GM20000 (cell line): ENCODE data around the gene DND1.
"Not testable (repeated sequence)": the region's sequence is repeated elsewhere in the genome, so short reads cannot be mapped to it uniquely, and the experiment has no call there.

ENCODE experiments used
- DNase-seq: peaks from one replicate; pipeline ENCODE4 v3.0.0; 2012; ENCODE audit warnings: low spot score
- TF ChIP-seq, protein P1 (sequence below): IDR thresholded peaks from 2 replicates; pipeline ENCODE4 v1.5.1; 2012; ENCODE audit warnings: mild to moderate bottlenecking, control low read depth; ENCODE audit errors: extremely low read depth, missing control alignments

Gene DND1

DNA sequence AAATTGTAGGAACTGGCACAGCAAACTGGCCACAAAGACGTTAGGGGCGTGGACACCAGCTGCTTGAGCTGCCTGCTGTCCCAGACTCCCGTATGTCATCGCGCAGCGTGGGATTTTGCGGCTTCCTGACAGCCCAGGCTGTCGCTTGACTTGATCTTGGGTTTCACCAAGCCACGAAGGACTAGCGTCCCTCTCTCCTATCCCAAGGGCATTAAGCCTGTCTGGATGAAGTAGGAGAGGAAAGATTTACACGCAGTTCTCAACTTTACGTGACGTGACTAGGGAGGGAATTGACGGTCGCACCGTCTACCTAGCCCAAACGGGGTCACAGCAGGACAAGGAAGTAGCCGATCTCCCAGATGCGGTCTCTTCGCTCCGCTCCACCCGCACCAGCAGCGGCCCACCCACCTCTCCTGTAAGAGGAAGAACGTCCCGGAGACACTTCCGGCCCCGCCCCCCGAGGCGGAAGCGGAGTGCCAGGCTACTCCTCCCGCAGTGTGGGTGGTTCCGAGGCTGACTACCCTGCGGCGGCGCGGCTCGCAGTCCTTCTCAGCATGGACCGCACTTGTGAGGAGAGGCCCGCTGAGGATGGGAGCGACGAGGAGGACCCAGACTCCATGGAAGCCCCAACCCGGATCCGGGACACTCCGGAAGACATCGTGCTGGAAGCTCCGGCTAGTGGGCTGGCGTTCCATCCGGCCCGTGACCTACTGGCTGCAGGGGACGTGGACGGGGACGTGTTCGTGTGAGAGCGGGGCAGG lies 8.8 kb downstream of the DND1 start, which contains the start of gene WDR55:
Gene WDR55, plus strand, starts transcription at position 546 of the 761 bp plus-strand sequence. Its CDS starts 9 bp downstream, at position 555.
- peak; percentile 92 for DNase-seq
- TF ChIP-seq, protein P1, sequence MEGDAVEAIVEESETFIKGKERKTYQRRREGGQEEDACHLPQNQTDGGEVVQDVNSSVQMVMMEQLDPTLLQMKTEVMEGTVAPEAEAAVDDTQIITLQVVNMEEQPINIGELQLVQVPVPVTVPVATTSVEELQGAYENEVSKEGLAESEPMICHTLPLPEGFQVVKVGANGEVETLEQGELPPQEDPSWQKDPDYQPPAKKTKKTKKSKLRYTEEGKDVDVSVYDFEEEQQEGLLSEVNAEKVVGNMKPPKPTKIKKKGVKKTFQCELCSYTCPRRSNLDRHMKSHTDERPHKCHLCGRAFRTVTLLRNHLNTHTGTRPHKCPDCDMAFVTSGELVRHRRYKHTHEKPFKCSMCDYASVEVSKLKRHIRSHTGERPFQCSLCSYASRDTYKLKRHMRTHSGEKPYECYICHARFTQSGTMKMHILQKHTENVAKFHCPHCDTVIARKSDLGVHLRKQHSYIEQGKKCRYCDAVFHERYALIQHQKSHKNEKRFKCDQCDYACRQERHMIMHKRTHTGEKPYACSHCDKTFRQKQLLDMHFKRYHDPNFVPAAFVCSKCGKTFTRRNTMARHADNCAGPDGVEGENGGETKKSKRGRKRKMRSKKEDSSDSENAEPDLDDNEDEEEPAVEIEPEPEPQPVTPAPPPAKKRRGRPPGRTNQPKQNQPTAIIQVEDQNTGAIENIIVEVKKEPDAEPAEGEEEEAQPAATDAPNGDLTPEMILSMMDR, result no peak

DNA sequence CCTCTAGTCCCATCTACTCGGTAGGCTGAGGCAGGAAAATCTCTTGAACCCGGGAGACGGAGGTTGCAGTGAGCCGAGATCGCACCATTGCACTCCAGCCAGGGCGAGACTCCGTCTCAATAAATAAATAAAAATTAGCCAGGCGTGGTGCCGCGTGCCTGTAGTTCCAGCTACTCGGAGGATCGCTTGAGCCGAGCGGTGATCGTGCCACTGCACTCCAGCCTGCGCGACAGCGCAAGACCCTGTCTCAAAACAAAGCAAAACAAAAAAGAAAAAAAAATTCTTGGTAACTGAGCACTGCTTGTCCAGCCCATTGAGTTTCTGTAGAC lies 9.4 kb downstream of the DND1 start:
- no peak for DNase-seq
- TF ChIP-seq, protein P1, result no peak

DNA sequence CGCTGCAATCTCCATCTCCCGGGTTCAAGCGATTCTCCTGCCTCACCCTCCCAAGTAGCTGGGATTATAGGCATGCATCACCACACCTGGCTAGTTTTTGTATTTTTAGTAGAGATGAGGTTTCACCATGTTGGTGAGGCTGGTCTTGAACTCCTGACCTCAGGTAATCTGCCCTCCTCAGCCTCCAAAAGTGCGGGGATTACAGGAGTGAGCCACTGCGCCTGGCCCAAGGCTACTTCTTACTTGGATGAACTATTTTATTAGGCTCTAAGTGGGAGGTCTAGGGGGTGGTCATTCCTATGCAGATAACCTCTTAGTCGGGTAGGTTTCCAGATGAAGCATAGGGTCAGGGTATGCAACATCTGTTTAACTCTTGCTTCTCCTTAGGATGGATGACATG lies 13.0 kb downstream of the DND1 start:
- not testable (repeated sequence) for DNase-seq

DNA sequence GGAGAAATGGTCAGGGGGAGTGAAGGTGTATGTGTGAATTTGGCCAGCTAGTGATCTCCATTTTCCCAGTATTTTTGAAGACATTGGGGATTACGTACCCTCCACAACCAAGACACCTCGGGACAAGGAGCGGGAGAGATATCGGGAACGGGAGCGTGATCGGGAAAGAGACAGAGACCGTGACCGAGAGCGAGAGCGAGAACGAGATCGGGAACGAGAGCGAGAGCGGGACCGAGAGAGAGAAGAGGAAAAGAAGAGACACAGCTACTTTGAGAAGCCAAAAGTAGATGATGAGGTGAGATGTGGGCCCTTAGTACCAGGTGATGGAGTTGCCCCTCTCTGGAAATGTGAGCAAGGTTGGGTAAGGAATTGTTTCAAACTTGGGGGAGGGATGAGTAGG lies 14.5 kb downstream of the DND1 start:
- no peak for DNase-seq
- TF ChIP-seq, protein P1, result no peak

DNA sequence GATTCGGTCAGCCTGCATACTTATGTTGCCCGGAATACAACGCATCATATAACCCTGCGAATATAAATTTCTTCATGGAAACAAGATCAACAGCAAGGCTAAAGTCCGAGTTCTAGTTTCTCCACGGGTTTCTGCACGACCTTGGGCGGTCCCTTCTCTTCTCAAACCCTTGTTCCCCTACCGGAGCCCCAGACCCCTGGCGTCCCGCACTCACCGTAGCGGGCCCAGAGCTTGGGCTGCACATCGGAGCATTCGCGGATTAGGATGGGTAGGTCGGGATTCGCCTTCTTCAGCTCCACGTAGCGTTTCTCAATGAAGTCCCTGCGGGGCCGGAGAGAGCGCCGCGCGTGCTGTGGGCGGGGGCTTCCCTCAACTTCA lies 26.3 kb downstream of the DND1 start:
- TF ChIP-seq, protein P1, result no peak
- peak; percentile 34 for DNase-seq

DNA sequence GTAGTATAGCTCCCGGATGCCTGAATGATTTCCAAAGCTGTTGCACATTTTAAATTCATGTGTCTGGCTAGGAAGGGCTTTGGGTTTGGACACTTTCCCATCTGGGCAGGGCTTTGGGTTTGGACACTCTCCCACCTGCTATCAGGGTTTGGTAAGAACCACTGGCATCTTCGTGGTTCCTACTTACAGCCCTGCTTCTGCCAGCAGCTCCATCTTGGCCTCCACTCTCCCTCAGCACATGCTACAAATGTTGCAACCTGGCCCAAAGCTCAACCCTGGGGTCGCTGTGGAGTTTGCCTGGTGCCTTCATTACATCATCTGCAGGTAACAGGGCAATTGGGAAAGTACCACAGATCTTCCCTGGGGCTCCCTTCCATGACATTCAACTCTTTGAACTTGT lies 30.7 kb downstream of the DND1 start:
- TF ChIP-seq, protein P1, result no peak
- DNase-seq, result no peak

DNA sequence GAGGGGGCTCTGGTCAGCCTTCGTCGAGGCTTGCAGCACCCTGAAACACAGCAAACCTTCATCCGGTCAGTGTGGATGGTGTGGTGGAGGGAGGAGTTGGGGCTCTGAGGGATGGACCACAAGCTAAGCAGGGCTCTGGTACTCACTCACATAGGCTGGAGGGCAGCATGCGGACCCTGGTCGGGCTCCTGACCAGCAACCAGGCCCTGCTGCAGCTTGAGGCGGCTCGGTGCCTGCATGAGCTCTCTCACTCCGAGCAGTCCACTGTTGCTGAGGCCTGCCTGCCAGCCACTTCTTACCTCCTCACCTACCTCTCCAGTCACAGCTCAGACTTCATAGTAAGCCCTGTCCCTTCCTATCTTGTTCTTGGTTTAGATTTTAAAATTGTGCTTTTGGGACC lies 31.7 kb downstream of the DND1 start:
- TF ChIP-seq, protein P1, result no peak
- DNase-seq, result no peak
